HT1080 (cell line): ENCODE results near the gene CDHR2. TPM values are rescaled to one million over a fixed set of nuclear protein-coding genes. Genes with fewer than 3 reads are reported as not detected.

Source experiments
- DNase-seq: peaks from one replicate; pipeline ENCODE4 v3.0.0-alpha.2; 2015; ENCODE audit warnings: low read depth
- total RNA-seq: library from RNA; depleted of rRNA; stranded (reverse); fragments of >200 nt; shearing (Covaris generic); gene quantifications from 2 replicates; pipeline ENCODE4 v1.2.3, GENCODE V29; 2014

CDHR2 gene
- total RNA-seq, 1 experiment from 2014 or later, result not detected

DNA sequence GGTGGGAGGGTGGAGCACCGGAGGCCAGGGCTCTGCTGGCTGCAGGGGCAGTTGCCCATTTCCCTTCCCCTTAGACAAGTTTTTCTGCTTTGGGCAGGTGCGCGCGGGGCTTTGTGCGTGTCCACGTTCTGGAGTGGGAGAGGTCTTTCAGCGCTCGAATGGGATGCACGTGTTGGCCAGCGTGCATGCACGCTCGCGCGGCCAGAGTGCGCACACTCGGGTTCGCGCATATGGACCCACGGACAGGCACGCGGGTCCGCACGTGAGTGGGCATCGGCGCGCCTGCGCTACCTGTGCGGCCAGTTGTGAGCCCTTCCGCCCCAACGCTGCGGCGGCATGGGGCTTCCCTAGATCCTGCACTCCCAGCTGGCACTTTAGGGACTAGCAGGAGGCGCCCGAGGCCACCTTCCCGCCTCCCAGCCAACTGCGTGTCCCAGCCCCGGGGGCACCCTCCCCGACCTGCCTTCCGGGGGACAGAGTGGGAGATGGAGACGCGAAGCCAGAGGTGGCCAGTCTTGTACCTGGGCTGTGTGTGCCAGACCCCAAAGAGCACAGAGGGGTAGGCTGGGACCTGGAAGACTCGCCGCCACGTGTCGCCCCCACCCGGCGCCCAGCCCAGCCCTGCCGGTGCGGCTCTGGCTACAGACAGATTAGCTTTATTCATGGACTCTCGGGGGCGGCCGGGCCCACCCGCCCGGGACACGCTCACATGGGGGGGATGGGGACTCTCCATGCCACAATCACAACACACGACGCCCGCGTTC is 70.6 kb downstream of the CDHR2 start:
- no peak for DNase-seq

DNA sequence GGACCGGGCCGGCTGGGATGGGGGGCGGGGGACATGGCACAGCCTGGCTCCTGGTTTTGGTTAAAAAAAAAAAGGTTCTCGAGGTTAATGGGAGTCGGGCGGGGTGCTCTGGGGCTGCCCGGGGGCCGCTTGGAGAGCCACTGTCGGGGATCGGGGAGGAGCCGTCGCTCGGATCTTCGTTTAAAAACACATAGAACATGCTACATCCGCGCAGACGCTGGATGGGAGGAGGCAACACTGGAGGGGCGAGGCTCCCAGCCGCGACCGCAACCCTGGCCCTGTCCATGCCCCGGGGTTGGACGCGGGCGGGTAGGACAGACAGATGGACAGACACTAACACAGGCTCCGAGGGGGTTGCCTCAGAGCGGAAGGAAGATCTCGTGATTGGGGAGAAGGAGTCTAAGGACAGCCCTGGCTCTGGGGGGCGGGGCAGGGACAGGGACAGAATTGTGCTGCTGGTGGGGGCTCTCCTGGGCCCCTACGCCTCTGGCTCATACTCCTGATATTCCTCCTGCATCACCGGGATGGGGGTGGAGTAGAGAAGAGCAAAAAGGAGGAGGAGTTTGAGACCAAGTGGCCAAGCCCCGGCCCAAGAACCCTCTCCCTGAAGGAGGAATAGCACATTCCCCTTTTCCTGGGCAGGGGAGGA is 71.3 kb downstream of the CDHR2 start:
- no peak for DNase-seq

DNA sequence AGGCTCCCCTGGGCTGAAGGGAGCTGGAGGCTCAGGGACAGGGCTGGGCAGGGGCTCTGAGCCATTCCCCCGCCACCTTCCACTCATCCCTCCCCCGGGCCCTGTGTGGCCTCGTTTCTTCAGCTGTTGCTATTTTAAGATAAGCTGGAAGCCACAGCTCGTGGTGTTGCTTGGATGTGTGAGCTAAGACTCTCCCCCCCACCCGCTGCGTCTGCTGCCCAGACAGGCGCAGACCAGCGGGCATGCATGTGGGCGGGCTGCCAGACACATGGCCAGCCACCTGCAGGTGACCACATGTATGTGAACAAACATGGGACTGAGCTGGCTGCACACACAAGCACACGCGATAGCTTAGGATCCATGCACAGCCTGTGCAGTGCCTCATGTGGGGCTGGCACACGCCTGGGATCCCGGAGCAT is 72.5 kb downstream of the CDHR2 start:
- no peak for DNase-seq

DNA sequence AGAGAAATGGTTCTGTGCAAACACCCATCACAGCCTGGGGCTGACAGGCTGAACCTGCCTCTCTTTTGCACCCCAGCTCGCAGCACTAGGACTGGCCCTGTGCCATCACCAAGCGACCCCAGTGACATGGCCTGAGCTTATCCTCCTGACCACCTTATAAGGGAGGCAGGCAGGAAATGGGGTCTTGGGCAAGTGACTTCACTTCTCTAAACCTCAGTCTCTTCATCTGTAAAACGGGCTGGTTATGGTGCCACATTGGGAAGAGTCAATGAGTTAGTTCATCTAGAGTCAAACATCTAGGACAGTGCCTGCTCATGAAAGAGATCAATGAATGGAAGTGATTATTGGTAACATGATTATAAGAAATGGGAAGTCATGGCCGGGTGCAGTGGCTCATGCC is 75.0 kb downstream of the CDHR2 start:
- no peak for DNase-seq

DNA sequence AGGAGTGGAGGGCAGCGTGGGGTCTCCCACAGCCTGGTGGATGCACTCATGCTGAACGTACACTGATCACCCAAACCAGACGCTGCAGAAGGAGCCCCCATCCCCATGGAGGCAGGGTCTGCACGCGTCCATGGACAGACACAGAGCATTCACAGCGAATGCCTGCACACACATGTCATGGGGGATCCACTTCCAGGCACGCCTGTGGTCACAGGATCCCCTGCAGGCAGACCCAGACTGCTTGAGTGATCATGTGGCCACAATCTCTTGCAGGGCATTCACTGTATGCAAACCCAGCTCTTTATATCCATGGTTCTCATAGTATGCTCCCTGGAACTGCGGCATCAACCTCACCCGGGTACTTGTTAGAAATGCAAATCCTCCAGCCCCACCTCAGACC is 75.8 kb downstream of the CDHR2 start:
- DNase-seq, result no peak

DNA sequence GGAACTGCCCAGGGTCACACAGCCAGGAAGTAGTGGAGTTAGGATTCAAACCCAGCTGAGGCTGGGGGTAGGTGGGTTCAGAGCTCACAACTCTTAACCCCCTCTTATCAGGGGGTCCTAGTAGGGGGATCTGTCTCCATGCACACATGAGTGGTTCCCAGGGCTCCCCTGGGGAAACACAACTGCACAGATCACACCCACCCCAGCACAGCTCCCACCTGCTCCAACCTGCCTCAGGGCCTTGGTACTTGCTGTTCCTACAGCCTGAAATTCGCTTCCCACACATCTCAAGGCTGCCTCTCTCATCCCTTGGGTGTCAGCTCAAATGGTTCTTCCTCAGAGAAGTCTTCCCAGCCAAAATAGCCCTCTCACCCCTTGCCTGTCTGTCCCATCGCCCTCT is 76.4 kb downstream of the CDHR2 start:
- no peak for DNase-seq

DNA sequence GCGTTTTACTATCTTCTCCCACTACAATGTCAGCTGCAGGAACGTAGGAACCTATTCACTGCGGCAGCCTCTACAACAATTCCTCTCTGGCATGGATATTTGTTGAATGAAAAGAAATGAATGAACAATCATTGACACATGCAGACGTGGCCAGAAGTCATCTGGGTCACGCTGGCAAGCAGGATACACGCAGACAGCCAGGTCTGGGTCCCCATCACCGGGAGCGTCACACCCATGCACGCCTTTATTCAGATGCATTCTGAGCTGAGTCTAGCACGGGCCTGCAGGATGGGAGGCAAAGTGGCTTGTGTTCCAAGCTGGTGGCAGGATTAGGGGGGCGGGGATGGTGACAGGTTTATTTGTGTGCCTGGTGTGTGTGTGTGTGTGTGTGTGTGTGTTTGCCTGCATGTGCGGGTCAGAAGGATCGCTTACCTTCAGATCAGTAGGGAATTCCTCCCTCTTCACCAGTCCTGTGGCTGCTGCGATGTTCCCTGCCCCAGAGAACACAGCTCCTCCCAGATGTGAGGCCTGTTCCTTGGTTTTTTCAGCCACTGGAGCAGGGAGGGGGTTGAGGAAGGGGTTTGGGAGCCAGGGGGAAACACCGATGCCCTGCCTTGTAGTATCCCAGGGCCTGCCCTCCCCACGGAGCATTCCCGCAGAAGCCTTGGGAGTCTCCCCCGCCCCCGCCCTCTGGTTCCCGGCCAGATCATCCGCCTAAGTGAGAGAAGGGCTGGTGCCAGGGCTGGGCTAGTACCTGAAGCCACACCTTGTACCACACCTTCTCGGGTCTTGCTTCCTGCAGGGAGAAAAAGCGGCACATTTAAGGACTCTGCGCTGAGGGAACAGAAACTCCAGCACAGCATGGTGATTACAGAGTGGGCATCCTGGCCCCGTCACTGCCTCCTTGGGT is 77.1 kb downstream of the CDHR2 start:
- peak; percentile 21 for DNase-seq

DNA sequence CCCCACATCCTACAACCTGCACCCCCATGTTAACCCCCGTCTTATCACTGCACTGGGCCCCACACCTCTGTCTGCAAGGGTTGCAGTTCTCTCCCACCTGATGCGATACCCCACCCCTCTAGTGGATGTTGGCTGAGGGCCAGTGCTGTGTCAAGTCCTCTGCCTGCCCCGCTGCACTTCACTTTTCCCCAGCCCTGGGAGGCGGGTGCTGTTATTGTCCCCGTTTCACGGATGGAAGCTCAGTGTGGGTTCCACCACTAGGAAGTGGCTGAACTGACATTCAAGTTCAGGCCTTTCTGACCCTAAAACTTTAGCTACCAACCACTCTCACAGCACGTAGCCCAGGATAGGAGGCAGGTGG is 77.7 kb downstream of the CDHR2 start:
- no peak for DNase-seq

DNA sequence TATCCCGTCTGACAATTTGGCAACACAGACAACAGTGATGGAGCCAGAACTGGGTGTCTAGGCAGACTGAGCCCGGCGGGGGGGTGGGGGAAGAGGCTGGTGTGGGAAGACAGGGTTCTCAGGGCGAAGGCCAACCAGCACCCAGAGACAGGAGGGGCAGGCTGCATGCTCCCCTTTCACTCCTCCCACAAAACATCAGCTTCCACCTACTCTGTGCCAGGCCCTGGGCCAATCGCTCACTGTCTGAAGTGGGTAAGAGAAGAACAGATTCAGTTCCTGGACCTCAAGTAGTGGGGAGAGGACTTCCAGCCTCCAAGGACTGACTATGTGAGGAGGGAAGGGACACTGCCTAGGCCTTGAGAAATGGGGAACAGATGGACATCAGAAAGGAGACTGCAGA is 78.4 kb downstream of the CDHR2 start:
- DNase-seq, result no peak

DNA sequence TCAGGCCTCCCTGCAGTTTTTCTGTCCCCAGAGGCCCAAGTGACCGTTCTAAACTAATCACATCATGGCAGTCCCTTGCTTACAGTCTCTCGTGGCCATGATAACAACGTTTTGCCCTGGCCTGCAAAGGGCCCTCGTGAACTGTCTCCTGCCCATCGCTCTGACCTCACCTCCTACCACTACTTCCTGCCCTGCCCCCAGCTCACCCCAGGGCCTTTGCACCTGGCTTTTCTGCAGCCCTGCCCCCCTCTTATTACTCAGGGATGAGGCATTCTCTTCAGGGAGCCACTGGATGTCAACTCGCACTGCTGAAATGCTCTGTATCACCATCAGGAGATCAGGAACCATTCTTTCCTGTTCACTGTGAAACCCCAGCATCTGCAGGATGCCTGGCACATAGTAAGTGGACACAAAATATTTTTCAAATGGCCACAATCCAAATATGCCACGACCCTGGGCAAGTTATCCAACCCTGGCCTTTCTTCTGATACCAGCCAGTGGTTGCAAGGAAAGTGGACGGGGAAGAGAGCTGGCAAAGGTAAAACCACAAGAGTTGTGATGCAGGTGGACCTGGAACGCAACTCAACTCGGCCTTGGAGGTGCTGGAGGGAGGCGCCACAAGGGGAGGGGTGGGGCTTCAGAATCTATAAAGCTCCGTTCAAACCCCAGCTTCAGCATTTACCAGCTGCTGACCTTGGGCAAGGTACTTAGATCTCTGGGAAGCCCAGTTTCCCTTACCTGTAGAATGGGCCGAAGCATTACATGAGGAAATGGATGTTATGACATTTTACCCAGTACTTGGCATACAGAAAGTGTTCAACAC is 79.5 kb downstream of the CDHR2 start:
- DNase-seq, result peak; percentile 39

DNA sequence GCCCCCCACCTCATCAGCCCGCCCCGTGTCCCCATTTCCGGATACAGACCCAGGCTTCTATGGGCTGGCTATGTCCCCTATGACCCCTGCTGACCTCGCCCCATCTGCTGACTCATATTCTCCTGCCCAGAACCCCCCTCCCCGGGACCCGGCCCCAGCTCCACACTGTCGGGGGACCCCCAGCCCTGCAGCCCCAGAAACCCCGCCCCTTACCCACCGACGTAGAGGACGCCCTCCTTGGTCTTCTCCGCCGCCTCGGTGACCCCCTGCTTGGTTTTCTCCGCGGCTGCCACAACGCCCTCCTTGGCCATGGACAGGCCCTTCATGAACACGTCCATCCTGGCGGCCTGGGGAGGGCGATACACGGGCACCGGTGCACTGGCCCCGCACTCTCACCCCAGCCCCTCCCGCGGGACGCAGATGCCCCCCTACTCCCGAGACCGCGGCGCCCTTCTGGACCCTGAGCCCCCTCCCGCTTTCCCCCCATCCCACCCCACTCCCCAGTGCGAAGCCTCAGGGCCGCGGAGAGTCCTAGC is 80.2 kb downstream of the CDHR2 start:
- DNase-seq, result no peak

DNA sequence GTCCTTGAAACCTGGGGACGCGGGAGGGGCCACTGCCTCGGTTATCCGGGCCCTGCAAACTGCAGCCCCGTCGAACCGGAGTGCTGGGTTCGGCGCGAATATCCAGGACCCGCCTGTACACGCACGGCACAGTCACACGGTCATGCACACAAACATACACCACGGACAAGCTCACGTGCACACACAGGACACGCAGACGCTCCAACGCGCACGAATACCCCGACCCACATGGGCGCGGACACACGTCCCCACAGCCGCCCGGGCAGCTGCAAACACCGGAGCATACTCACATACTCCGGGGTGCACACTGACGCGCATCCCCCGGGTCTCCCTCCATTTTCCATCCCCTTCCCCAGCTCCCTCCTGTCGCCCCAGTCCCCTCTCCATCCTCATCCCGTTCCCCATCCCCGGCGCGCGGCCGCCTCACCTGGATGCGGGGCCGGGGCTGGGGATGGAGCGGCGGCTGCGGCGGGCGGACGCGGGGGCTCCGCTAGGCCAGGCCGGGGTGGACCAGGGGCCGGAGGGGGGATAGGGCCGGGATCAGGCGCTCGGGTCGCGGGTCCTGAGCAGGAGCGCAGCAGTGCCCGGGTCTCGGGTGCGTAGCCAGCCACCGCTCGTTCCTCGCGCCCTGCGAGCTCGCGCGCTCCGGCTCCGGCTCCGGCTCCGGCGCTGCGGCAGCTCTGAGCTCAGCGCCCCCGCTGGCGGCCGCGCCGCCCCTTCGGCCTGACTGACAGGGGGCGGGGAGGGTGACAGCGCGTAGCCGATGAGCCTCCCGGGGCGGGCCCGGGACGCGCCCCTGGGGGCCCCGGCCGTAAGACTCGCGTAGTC is 80.9 kb downstream of the CDHR2 start, which contains the start of the genes EIF4E1B and SNCB:
Gene EIF4E1B (plus strand): TSS at position 823 of the 828 bp plus-strand sequence. CDS start 12,113 bp downstream, outside the sequence.
Gene SNCB (minus strand): TSS at position 682 of the 828 bp plus-strand sequence. CDS start 880 bp downstream, outside the sequence.
- DNase-seq, result peak; percentile 15

DNA sequence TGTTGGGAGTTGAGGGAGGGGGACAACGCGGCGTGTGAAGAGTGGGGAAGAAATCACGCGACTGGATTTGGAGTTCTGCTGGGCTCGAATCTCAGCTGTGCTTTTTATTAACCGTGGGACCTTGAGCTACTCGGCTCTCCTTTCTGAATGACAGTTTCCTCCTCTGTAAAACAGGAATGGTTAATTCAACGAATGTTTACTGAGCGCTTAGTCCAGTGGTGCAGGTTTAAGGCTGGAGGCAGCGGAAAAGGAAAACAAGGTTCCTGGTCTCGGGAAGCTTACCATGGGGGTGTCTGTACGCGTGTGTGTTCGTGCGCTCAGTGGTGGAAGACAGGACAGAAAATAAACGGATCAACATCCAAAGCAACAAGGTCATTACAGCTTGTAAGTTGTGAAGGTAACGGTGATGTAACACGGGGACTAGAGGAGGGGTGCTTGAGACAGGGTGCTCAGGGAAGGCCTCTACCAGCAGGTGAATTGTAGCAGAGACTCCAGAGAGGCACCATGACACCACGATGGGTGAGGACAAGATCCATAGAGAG is 81.6 kb downstream of the CDHR2 start:
- no peak for DNase-seq

DNA sequence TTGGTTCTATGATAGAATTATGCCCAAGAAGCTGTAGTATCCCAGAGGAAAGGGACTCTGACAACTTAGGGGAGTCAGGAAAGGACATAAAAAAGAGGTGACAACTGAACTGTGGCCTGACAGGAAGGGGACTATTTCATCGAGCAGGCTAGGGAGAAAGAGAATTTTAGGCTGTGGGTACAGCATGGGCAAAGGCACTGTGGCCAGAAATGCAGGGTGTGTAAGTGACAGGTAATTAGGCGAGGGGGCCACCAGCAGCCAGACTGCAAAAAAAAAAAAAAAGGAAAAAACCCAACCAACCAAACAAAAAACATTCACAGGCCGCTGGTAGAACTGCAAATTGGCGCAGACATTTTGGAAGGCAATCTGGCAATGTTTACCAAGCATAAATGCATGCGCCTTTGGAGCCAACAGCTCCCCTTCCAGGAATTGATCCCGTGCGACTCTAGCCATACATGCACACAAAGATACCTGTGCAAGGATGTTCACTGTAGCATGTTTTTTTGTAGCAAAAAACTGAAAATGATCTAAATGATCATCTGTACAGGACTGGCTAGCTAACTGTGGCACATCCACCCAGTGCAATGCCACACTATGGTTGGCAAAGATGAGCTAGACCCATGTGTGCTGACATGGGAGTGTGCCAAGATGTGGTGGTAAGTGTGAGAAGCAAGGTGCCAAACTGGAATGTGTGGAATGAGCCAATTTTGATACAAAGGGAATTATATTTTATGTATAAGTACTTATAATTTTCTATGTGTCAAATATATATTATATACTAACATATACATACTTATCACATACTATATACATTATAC is 82.5 kb downstream of the CDHR2 start:
- no peak for DNase-seq

DNA sequence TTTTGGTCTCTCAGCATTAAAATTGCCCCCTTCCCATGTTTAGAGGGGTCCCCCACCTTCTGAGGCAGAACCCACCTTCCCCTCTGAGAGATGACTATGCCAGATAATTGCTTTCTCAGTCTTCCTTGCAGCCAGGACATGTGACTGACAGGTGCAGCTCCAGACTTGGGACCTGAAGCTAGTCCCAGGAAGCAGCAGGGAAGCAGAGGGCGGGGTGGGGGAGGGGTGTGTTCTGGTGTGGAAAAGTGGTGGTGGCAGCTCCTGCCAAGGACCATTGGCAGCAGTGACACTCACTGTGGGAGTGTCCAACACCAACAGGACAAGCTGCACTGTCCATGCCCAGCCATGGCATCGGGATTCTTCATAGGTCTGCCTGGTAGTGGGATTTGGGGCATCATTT is 83.6 kb downstream of the CDHR2 start:
- no peak for DNase-seq

DNA sequence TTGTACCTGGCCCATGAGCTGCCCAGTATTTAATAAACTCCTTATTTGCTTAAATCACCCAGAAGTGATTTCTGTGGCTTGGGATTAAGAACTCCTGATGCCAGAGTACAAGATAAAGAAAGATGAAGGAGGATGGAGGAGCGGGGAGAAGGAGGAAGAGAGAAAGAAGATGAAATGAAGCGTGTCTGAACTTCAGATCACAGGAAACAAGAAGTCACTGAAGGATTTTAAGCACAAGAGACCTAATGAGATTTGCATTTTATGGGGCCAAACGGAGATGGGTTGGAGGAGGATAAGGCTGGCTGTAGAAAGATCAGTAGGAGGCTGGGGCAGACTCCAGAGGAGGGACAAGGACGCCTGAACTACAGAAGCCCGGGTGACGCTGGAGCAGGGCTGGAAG is 84.5 kb downstream of the CDHR2 start:
- no peak for DNase-seq

DNA sequence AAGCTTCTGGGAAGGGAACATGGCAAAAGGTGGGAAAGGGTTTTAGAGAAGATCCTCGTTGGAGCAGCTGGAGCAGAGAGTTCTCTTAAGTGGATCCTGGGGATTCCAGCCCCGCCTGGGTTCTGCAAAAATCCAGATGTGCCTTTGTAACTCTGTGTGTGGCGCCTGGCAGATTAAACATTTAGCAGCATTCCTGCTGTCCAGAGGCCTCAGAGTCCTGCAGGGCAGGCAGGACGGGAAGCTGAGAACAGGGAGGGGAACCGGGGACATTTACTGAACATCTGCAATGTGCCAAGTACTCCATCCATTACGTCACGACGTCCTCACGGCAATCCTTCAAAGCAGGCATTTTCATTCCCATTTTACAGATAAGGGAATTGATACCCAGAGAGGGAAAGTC is 87.3 kb downstream of the CDHR2 start:
- DNase-seq, result no peak

DNA sequence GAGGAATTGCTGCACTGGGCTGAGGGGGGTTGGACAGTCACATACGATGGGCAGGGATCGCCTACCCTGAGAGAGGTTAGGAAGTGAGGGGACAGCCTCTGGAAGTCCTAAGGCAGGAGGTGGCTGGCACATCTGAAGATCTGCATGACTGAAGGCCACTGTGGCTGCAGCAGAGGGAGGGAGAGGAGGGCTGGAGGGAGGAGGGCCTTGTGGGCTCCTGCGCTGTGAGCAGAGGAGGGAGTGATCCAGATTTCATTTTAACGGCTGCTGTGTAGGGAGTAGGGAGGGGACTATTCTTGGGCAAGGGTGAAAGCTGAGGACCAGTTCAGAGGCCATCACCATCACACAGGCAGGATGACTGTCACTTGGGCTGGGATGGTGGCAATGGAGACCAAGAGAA is 88.4 kb downstream of the CDHR2 start:
- no peak for DNase-seq

DNA sequence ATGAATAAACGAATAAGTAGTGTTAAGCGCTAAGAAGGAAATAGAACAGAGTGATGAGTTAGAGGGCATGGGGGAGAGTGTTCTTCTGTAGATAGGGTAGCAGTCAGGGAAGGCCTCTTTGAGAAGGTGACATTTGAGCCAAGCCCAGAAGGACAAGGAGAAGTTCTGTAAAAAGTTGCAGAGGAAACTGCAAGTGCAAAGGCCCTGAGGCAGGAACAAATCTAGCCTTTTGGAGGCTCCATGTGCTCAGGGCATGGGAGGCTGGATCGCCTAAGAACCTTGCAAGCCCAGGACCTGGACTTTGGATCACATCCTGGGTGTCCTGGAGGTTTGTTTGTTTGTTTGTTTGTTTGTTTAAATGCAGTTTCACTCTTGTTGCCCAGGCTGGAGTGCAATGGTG is 89.3 kb downstream of the CDHR2 start:
- no peak for DNase-seq
